GM21360 (cell line): ENCODE data around the gene SH3PXD2B.

Source experiments
- ATAC-seq: cut with Tn5 transposase; IDR thresholded peaks from one replicate; pipeline ENCODE4 v1.9.1; 2021; ENCODE audit warnings: mild to moderate bottlenecking, moderate library complexity; ENCODE audit not compliant: unreplicated experiment

SH3PXD2B gene

DNA sequence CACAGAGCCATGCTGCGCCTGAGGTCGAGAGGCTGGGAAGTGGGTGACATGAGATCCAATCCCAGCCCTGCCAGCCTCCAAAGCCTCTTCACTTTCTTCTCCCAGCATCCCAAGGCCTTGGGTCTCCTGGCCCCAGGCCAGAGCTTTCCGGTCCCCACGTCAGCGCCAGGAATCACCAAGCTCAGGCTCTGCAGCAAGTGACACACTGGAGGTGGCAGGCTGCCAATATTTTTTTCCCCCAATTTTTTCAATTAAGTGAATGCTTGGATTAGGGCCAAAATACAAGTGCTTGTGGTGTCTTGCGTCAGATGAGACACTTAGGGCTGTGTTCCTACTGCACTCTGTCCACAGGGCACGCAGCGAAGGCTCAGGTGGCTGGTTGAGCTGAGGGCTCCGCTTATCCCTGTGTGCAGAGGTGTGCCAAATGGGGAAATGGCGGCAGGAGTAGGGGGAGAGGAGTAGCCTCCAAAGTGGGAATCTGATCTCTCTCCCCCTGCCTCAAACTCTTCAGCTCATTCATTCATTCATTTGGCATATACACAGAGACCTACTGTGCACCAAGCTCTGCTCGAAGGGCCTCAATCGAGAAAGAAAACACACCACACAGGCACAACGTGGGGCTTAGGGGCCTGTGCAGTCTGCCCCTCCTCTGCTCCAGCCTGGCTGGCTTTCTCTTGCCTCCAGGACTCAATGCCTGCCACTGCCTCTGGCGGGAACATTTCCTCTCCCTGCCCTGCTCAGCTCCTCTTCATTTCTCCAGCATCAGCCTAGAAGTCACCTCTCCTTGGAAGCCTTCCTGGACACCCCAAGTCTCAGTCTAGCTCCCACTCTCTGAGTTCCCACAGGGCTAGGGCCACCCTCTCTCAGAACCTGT, 16.6 kb downstream of the SH3PXD2B start:
- no peak for ATAC-seq

DNA sequence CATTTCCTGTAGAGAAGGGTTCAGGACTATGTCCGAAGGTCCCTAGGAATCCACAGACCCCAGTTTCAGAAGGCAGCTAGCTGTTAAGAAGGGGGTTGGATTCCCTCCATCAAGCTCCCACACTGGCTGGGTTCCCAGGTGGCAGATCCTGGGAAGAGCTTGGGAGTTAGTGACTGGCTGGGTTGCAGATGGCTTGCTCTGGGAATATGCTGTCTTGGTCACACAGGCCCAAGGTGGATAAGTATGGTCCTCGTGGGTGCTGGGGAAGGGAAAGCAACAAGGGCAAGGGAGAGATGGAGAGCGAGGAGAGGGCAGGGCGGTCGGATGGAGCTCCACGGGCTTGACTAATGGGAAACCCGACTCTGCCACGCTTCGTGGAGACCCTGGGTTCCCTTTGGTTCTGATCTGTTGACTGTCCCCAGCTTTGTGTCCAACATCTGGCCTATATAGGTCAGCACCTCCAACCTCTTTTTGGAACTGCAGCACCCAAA, 17.4 kb downstream of the SH3PXD2B start:
- ATAC-seq, result no peak

DNA sequence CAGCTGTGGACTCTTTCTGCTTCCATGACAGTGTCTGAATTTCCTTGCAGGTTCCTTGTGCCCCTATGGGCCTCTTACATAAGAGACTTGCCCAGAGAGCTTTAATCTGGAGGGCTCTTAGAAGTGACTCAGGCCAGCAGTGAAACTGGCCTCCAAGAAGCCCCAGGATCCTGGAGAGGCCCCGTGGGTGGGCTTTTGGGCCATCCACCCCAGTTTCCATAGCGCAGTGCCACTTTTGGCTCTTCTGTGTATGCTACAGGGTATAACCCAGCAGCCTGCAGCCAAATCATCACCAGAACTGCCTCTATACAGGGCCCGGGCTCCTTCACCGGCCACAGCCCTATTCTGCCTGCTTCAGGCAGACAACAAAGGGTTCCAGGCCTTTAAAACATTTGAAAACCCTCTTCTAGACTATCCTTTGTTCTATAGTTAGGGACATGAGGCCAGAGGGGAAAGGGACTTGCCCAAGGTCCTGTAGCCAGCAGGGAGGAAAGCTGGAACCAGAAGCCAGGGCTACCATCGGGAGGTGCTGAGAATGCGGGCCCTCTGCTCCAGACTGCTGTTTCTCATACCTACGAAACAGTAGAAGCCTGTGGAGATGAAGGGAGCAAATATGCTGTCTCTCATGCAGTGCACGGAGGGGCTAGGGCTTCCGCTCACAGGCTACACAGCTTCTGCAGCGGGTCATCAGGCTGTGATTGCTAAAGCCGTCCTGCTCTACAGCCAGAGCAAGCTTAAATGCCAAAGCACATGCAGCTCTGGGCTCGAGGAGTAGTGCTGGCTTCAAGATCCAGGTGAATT, 18.0 kb downstream of the SH3PXD2B start:
- ATAC-seq, result no peak

DNA sequence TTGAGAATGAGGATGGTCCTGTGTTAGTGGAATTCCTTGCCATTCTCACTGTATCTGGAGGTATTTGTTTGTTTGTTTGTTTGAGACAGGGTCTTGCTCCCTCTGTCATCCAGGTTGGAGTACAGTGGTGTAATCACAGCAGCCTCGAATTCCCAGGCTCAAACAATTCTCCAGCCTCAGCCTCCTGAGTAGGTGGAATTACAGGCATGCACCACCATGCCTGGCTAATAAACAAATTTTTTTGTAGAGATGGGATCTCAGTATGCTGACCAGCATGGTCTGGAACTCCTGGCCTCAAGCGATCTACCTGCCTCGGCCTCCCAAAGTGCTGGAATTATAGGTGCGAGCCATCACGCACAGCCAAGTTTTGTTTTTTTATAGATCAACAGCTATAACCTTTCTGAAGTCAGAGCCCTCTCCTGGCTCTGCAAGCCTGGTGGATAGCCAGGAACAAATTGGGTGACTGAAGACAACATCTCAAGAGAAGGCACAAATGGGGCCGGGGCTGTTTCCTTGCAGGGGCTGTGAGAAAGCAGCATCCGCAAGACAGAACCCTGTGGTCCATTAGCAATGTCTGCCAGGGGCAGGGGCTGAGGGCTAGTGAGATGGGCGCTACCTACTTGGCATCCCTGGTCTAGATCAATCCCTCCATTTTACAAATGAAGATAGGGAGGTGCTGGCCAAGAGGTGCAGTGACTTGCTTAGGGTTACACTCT, 18.8 kb downstream of the SH3PXD2B start:
- no peak for ATAC-seq

DNA sequence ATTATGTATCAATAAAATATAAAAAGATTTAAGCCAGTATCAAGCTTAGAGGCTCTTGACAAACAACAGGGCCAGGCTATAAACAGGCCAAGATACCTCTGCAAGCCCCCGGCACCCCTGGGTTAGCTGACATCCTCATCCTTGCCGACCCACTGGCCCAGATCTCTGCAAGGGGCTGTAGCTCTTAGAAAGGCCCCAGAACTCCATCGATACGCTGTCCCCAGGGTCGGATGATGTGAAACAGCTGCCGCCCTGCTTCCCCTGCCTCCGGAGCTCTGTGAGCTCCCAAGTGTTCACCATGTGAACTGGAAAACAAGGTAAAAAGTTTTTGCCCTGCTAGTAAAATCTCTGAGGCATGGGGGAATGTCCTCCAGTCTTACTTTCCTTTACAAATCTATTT, 20.1 kb downstream of the SH3PXD2B start:
- ATAC-seq, result no peak

DNA sequence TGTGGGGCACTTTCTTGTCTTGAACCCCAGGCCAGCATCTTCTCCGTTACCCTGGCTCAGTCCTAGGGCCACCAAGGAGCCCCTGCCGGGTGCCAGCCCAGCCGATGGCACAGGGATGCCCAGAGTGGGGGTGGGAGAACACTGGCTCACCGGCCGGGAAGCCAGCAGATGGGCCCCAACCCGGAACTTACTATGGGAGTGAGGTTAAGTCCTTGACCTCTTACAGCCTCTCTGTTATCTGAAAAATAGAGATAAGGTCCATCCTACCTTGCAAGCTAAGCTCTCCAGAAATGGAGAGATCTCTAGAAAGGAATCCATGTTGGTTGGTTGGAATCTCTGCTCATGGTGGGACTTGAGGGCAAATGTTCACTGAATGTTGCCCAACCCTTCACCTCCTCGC, 20.8 kb downstream of the SH3PXD2B start:
- ATAC-seq, result no peak

DNA sequence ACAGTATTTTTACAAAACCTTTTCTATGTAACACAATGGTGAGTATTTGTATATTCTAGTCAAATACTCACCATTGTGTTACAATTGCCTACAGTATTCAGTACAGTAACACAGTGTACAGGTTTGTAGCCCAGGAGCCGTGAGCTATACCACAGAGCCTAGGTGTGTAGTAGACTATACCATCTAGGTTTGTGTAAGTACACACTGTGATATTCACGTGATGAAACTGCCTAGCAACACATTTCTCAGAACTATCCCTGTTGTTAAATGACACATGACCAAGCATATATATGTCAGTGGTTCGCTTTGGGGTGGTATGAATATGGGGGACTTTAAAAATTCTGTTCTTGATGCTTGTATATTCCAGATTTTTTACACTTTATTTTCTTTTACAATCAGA, 21.3 kb downstream of the SH3PXD2B start:
- no peak for ATAC-seq

DNA sequence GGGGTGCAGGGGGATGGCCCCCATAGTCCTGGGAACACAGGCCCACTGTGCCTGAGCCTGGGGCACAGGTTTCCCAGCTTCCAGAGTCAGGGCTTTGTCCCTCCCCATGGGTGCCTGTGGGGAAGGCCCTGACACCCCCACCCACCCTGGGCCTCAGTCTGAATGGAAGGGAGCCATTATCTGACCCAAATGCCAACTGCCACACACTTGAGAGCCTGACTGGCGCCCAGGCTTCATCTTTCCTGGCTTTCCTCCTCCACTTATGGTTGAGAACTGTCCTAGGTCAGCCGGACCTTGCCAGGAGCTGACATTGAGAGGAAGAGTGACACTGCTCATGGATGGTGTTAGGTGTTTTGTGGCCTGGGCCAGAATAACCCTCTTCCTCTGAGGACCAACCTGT, 24.0 kb downstream of the SH3PXD2B start:
- no peak for ATAC-seq

DNA sequence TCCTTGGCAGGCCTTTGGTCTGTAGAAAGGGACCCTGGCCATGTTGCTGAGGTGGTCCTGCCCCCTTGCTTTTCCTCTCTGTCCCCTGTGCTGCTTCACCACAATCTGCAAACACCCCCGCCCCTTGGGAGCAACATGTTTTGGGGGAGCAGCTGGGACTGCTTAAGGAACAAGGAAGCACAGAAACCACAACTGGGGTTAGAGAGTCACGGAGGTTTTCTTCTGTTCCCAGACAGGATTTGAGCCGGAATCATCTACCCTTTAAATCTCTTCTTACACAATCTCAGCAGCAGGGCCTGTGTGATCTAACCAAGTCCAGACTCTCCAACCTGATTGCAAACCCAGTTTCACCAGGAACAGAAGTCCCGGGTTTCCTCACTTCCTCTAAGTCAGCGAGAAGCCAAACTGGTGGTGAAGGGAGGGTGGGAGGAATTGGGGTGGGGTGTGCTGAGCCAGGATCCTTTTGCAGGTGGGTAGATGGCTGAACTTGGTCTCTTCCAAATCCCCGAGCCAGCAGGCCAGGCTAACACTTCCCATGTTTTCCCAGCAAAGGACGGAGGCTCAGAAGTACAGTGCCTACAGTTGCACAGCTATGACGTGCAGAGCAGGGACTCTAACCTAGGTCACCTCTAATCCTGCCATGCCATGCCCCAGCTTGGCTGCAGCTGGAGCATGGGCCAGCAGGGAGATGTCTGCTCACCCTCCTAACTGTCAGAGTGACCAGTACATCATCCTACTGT, 25.0 kb downstream of the SH3PXD2B start:
- no peak for ATAC-seq

DNA sequence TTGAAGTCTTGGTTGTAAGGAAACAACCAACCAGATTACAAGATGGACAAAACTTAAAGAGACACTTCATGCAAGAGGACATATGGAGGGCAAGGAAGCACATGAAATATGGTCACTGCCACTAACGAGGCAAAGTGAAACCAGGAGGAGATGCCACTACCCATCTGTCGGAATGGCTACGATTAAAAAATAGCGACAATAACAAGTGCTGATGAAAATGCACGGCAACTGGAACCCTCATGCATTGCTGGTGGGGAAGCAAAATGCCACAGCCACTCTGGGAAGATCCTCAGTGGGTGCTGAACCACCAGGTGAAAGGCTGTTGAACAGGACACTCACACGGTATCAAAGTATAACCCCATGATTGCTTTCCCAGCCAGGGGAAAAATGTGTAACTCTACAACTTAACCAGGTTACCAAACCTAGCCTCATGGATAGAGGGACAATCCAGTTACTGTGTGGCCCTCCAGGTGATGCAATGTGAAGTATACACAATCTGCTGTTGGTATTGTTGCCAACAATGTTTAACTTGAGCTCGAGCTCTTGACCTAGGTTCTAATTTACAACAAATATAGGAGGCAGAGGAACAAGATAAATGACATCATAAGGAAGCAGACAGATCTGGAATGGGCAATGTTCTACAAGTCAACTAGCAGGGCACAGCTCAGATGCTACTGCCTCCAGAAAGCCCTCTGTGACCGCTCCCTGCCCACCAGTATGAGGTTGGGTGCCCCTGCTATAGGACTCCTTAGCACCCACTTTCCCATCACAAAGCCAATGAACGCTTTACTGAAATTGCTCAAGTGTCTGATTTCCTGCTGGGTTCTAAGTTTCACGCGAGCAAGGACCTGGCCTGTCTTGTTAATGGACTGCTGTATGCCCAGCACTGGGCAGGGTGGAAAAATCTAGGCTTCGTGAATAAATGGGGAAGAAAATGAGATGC, 25.8 kb downstream of the SH3PXD2B start:
- no peak for ATAC-seq

DNA sequence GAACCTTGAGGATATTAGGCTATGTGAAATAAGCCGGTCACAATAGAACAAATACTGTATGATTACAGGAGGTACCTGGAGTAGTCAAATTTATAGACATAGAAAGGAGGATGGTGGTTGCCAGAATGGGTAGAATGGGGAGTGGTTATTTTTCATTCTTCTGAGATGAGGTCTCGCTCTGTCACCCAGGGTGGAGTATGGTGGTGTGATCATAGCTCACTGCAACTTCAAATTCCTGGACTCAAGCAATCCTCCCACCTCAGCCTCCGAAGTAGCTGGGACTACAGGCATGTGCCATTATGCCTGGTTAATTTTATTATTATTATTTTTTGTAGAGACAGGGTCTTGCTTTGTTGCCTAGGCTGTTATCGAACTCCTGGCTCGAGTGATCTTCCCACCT, 27.1 kb downstream of the SH3PXD2B start:
- ATAC-seq, result no peak

DNA sequence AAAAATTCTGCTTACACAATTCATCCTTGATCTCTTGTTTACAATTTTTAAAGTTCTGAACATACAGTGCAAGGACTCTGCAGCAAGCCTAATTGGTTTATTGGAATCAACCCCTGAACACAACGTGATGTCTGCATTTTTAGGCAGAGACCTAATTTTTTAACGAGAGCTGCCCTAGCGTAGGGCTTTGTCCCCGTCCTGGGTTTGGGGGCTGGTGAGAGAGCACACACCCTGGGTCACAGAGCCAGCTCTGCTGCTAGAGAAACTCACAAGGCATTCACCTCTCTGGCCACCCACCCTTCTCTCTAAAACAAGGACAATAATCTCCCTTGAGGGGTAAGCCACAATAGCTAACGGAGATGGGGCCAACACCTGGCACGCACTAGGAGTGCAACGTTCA, 28.2 kb downstream of the SH3PXD2B start:
- no peak for ATAC-seq

DNA sequence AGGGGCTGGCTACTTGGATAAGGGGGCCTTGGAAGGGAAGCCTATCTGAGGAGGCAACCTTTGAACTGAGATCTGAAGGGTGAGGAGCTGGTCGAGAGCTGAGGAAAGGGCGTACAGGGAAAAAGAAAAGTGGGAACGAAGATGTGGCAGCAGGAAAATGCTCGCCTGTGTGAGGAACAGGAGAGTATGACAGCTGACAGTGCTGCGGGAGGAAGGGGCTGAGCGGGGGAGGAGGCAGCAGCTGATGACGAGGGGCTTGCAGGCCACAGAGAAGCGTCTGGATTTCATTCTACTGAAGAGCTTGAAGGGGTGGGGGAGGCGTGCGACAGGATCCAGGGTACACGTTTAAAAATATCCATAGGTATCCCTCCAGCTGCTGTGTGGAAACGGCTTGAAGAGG, 28.9 kb downstream of the SH3PXD2B start:
- no peak for ATAC-seq

DNA sequence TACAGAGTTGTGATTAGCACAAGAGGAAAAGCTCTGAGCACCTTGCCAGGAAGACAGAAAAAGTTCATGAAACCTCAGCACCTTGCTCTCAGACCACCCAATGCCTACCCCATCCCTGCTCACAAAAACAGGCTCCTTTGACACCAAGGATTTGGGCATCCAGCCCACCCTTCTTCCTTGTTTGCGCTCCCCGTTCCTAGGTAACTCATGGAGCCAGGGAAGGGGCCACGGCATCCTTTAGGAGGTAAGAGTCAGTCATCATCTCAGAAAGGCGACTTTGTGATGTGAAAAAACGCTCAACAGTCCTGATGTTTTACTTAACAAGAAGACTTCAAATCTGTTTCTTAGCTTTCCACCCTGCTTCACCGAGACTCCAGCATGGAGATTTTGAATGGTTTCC, 29.5 kb downstream of the SH3PXD2B start:
- ATAC-seq, result no peak

DNA sequence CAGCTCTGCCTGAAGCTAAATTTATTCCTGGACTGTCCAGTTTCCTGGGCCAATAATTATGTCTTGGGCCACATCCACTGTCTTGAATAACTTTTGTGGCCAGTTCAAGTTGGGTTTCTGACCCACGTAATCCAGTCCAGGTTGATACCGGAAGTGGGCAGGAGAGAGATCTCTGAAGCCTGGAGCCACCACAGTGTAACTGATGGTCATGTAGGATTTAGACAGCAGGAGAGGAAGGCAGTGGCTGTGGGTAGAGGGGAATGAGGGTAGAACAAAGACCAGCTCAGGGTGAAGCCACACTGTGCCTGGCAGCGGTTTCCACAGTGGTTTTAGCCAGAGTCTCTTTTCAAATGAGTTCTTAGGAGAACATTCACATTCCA, 30.2 kb downstream of the SH3PXD2B start:
- no peak for ATAC-seq

DNA sequence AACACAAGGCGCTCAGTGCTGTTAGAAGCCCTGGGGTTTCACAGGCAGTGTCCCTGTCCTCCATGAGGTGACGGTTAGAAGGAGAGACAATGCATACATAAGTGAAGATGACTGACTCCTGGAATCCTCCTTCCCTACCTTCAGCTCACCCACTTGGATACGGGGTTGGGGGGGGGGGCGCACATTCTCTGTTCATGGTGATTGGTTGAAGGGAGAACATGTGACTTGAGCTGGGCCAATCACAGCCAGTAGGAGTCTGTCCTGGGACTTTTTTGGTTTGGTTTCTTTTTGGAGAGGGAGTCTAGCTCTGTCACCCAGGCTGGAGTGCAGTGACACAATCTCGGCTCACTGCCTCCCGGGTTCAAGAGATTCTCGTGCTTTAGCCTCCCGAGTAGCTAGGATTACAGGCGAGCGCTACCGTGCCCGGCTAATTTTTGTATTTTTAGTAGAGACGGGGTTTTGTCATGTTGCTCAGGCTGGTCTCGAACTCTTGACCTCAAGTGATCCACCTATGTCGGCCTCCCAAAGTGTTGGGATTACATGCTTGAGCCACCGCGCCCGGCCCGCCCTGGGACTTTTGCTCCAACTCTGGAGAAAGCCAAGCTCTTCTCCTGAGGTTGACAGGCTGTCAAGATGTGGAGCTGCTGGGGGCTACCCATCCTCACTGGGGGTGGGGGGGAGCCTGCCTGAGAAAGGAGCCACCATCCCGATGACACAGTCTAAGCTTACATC, 30.8 kb downstream of the SH3PXD2B start:
- ATAC-seq, result no peak

DNA sequence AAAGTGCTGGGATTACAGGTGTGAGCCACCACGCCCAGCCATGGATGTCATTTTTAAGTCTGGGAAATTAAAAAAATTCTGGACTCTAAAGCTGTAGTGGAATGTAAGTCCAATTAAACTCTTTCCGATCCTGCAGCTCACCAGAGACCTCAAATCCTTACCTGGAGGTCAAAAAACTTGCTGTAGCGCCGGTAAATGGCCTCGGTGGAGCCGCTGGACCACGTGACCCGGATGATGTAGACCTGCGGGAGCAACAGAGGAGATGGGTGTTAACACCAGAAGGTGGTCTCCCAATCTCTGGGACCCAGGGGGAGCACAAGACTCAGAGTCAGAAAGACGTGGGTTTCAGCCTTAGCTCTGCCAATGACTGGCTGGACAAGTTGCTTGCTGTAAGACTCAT, 32.1 kb downstream of the SH3PXD2B start:
- no peak for ATAC-seq

DNA sequence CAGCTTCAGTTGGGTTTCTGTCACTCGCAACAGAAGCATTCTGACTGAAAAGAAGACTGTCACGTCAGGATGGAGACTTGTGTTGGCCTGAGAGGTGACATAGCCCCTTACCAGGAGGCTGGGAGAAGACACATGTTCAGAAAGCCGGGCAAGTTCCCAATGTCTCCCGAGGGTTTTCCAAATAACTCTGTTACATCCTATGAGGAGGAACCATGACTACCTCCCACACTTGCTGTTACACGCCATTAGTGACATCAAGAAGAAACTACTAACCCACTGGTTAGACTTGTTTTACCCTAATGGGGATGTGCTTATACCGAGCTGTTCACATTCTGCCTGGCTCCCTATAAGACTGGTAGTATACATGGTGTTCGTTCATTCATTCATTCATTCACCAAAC, 33.3 kb downstream of the SH3PXD2B start:
- no peak for ATAC-seq
